ENCODE data around the gene MFN2. TPM values are rescaled to one million over a fixed set of nuclear protein-coding genes. Genes with fewer than 3 reads are reported as not detected.

MFN2 gene
- total and polyA plus RNA-seq, 9 of the 15 experiments (the other 6 are each of a cell fraction or from before 2014, with no cell fraction given), result 10.5 to 158 (median 87.1) TPM

GRCh38 chr1:12015001-12015491 lies 34.8 kb downstream of the MFN2 start (continued):
- no peak for TF ChIP-seq AFF4 (CRISPR knock-in tag; IDR thresholded peaks at IDR 0.05)
- no peak for TF ChIP-seq ZBTB8A (IDR thresholded peaks at IDR 0.05; ENCODE audit: partially characterized antibody)
- no peak for TF ChIP-seq ZC3H4 (CRISPR knock-in tag; IDR thresholded peaks at IDR 0.05; ENCODE audit: borderline replicate concordance)
- TF ChIP-seq NR4A1 (CRISPR knock-in tag; IDR thresholded peaks at IDR 0.05), result no peak
- no peak for TF ChIP-seq NR4A1 (tag; IDR thresholded peaks at IDR 0.05)
- peak; percentile 94 for TF ChIP-seq ZKSCAN1 (IDR thresholded peaks at IDR 0.05; ENCODE audit: low read depth, low read length)
- no peak for TF ChIP-seq KAT8 (IDR thresholded peaks at IDR 0.05; ENCODE audit: low read depth)
- TF ChIP-seq MLX (CRISPR knock-in tag; conservative IDR thresholded peaks at IDR 0.05), result no peak
- TF ChIP-seq ZNF57 (CRISPR knock-in tag; IDR thresholded peaks at IDR 0.05), result no peak
- no peak for TF ChIP-seq RERE (CRISPR knock-in tag; IDR thresholded peaks at IDR 0.05; ENCODE audit: borderline replicate concordance)
- TF ChIP-seq FOSL1 (tag; conservative IDR thresholded peaks at IDR 0.05), result peak; percentile 77
- TF ChIP-seq TRIM28 (IDR thresholded peaks at IDR 0.05), result no peak
- TF ChIP-seq RBM39 (optimal IDR thresholded peaks at IDR 0.05; ENCODE audit: low read depth, low read length), result no peak
- no peak for TF ChIP-seq KLF6 (CRISPR knock-in tag; IDR thresholded peaks at IDR 0.05; ENCODE audit: borderline replicate concordance)
- TF ChIP-seq ZNF175 (CRISPR knock-in tag; IDR thresholded peaks at IDR 0.05; ENCODE audit: low read depth), result no peak
- peak; percentile 90 for TF ChIP-seq TBP (optimal IDR thresholded peaks at IDR 0.05; ENCODE audit: low read depth, low read length)
- TF ChIP-seq MYC (IDR thresholded peaks at IDR 0.05; ENCODE audit: low read depth, low read length), result peak; percentile 35; the same call in 1 of the 2 replicates
- peak; percentile 31; the same call in 1 of the 2 replicates for TF ChIP-seq MYC (CRISPR knock-in tag; IDR thresholded peaks at IDR 0.05; ENCODE audit: borderline replicate concordance, low read depth)
- no peak for TF ChIP-seq TBL1XR1 (IDR thresholded peaks at IDR 0.05; ENCODE audit: low read length in 2 of 2)
